Measurements from ENCODE around the gene SLC6A19. TPM values are rescaled to one million over a fixed set of nuclear protein-coding genes. Genes with fewer than 3 reads are reported as not detected.
"Not testable (repeated sequence)": the region's sequence is repeated elsewhere in the genome, so short reads cannot be mapped to it uniquely, and the experiment has no call there.

Gene SLC6A19
- total and polyA plus RNA-seq, 2 of the 4 experiments (the other 2 are of a cell fraction), result not detected

GRCh38 chr5:1229023-1229422 lies 27.6 kb downstream of the SLC6A19 start:
- ATAC-seq (ENCODE audit: low read depth); H3K9me3 ChIP-seq (ENCODE audit: control insufficient read depth, insufficient read depth, low read length); H3K4me3 ChIP-seq (ENCODE audit: insufficient read depth, low read depth, low read length); intact Hi-C loops (cut with micrococcal nuclease); H2BK120ac ChIP-seq (ENCODE audit: low read depth, low read length); H3K79me1 ChIP-seq (ENCODE audit: low read depth in 1 of 2, low read length in 2 of 2); H3K4me2 ChIP-seq (ENCODE audit: low read depth, low read length); H4K8ac ChIP-seq (ENCODE audit: low read depth in 2 of 2, low read length in 2 of 2); H2BK5ac ChIP-seq (ENCODE audit: low read depth, low read length, poor library complexity, severe bottlenecking); dilution Hi-C loops (cut with HindIII; ENCODE audit: low sequenced_read_pairs, unreplicated experiment); H3K9ac ChIP-seq (ENCODE audit: low read depth, low read length); H3K4me1 ChIP-seq (ENCODE audit: control insufficient read depth, insufficient read depth, low read length); H3K18ac ChIP-seq (ENCODE audit: low read depth, low read length); H3K4ac ChIP-seq (ENCODE audit: low read depth, low read length); H3K9me1 ChIP-seq (ENCODE audit: insufficient read depth, low read length); BruUV-seq (replicated peaks); H3K23ac ChIP-seq (ENCODE audit: low read depth, low read length); H4K91ac ChIP-seq (ENCODE audit: insufficient read depth, low read depth, low read length); POLR2A ChIA-PET (ENCODE audit: unreplicated experiment); H3K36me3 ChIP-seq (ENCODE audit: control insufficient read depth, insufficient read depth, low read length); DNase-seq; H2BK20ac ChIP-seq (ENCODE audit: low read depth, low read length); H3K27me3 ChIP-seq (ENCODE audit: control insufficient read depth, insufficient read depth, low read length); H2AK5ac ChIP-seq (ENCODE audit: low read depth, low read length); H2AK9ac ChIP-seq (replicated peaks; ENCODE audit: low read depth, low read length, poor library complexity); H2BK15ac ChIP-seq (ENCODE audit: low read depth, low read length); in situ Hi-C loops (cut with MboI; ENCODE audit: low sequenced_read_pairs); H4K20me1 ChIP-seq (ENCODE audit: insufficient read depth, low read length); H3K14ac ChIP-seq (replicated peaks; ENCODE audit: low read depth, low read length); H3K56ac ChIP-seq (ENCODE audit: extremely low read depth, insufficient read depth, low read length); H3K27ac ChIP-seq (ENCODE audit: insufficient read depth, low read length); H4K5ac ChIP-seq (ENCODE audit: low read depth, low read length); H2AFZ ChIP-seq (replicated peaks; ENCODE audit: low read length, poor library complexity); CTCF ChIA-PET: not testable (repeated sequence)
- WGBS, 2 experiments (ENCODE audit: extremely low coverage in 2 of 2, insufficient read length in 1 of 2), result 66% methylated on average over 4 of the region's 11 CpGs; no CpG with 5 or more reads in 1 of the 2 experiments

Measured in IMR-90 (cell line).